Gastrocnemius medialis (tissue), 4 donors: Measurements from ENCODE around the gene GALNT18. TPM values are rescaled to one million over a fixed set of nuclear protein-coding genes. Genes with fewer than 3 reads are reported as not detected.

ENCODE experiments used
- ATAC-seq, 2 donors: fragments of 150-250 bp; one replicate each; pipeline ENCODE4 v1.9.1; 2016
- DNase-seq, 2 donors: peaks; one replicate each; pipeline ENCODE4 v3.0.0-alpha.2; 2019
- H3K27ac ChIP-seq, 4 donors: fragments of 200-600 bp; sonication (generic); 1 replicate in 1 of 4; 2 replicates in 3 of 4; pipeline ENCODE4 v1.5.1; 2016 to 2018; ENCODE audit warnings: mild to moderate bottlenecking in 2 of 4, moderate library complexity in 1 of 4
- H3K27me3 ChIP-seq, 3 donors: fragments of 200-600 bp; sonication (generic) in 2 of 3; 1 replicate in 1 of 3; 2 replicates in 2 of 3; pipeline versions ENCODE4 v1.5.1 to v1.6.0; 2016 to 2019; ENCODE audit warnings: mild to moderate bottlenecking in 1 of 3, moderate library complexity in 1 of 3
- H3K36me3 ChIP-seq, 2 donors: fragments of 200-600 bp; sonication (generic) in 1 of 2; one replicate each; pipeline ENCODE4 v1.5.1; 2017 to 2018
- H3K4me1 ChIP-seq, 2 donors: fragments of 200-600 bp; sonication (generic) in 1 of 2; one replicate each; pipeline ENCODE4 v1.5.1; 2016 to 2017; ENCODE audit warnings: mild to moderate bottlenecking in 2 of 2
- H3K4me3 ChIP-seq, 4 donors: fragments of 200-600 bp; sonication (generic) in 3 of 4; 1 replicate in 1 of 4; 2 replicates in 3 of 4; pipeline ENCODE4 v1.5.1; 2016 to 2019; ENCODE audit warnings: mild to moderate bottlenecking in 2 of 4
- H3K9me3 ChIP-seq, 3 donors: fragments of 200-600 bp; sonication (generic) in 2 of 3; 1 replicate in 1 of 3; 2 replicates in 2 of 3; pipeline ENCODE4 v1.5.1; 2016 to 2019
- POLR2A ChIP-seq, 2 donors: fragments of 450-650 bp; IDR thresholded peaks; one replicate each; pipeline ENCODE4 v1.6.1; 2017; ENCODE audit warnings: antibody characterized with exemption in 2 of 2, mild to moderate bottlenecking in 2 of 2, moderate library complexity in 2 of 2
- in situ Hi-C, 4 donors: fragments of 200-750 bp; cut with MboI; loops; one replicate each; pipeline versions ENCODE4 v1.15.0 to v1.8.0; 2017; ENCODE audit warnings: low sequenced_read_pairs in 4 of 4
- intact Hi-C: fragments of 100-400 bp; cut with DNase I; formaldehyde crosslinking; loops from one replicate; pipeline ENCODE4 v1.15.1; 2023; ENCODE audit warnings: low total_unique reads
- total RNA-seq, 4 donors: library from RNA; depleted of rRNA; stranded (reverse); fragments of >200 nt; gene quantifications; one replicate each; pipeline versions ENCODE4 v1.1.0 to v1.2.3, GENCODE V29; 2016
- TF ChIP-seq, protein P1 (sequence below), 5 experiments: fragments of 450-650 bp in 3 of 5; fragments of 200-600 bp in 2 of 5; sonication (generic) in 2 of 5; IDR thresholded peaks in 4 of 5; conservative IDR thresholded peaks in 1 of 5; 1 replicate in 4 of 5; 2 replicates in 1 of 5; pipeline ENCODE4 v1.5.1; 2016 to 2019; ENCODE audit warnings: antibody characterized with exemption in 5 of 5, mild to moderate bottlenecking in 3 of 5, moderate library complexity in 3 of 5

GALNT18 gene
- total RNA-seq, 4 donors from 2014 or later = 10.5 to 29.2 (median 11.2) TPM

GRCh38 chr11:11491589-11491988 is 130.2 kb downstream of the GALNT18 start:
- Histone ChIP-seq H3K27ac (peak overlapping the region in 1 of 4 donors; percentile 69), H3K4me3 (no peak overlapping the region), H3K36me3 (no peaks in the 10 kb centered on the region), H3K27me3 (no peaks in the 10 kb centered on the region), H3K9me3 (no peaks in the 10 kb centered on the region), H3K4me1 (peaks cover 6 to 18% of the 10 kb centered on the region in 2 donors)
- in situ Hi-C loops (no loop called here), intact Hi-C loops (no loop called here)
- peak in 1 of 2 donors; percentile 12 for ATAC-seq
- TF ChIP-seq POLR2A (IDR thresholded peaks at IDR 0.05) = no peak
- TF ChIP-seq, protein P1, sequence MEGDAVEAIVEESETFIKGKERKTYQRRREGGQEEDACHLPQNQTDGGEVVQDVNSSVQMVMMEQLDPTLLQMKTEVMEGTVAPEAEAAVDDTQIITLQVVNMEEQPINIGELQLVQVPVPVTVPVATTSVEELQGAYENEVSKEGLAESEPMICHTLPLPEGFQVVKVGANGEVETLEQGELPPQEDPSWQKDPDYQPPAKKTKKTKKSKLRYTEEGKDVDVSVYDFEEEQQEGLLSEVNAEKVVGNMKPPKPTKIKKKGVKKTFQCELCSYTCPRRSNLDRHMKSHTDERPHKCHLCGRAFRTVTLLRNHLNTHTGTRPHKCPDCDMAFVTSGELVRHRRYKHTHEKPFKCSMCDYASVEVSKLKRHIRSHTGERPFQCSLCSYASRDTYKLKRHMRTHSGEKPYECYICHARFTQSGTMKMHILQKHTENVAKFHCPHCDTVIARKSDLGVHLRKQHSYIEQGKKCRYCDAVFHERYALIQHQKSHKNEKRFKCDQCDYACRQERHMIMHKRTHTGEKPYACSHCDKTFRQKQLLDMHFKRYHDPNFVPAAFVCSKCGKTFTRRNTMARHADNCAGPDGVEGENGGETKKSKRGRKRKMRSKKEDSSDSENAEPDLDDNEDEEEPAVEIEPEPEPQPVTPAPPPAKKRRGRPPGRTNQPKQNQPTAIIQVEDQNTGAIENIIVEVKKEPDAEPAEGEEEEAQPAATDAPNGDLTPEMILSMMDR (IDR thresholded peaks at IDR 0.05 in 4 of 5, conservative IDR thresholded peaks at IDR 0.05 in 1 of 5) = no peak
- DNase-seq = no peak

DNA sequence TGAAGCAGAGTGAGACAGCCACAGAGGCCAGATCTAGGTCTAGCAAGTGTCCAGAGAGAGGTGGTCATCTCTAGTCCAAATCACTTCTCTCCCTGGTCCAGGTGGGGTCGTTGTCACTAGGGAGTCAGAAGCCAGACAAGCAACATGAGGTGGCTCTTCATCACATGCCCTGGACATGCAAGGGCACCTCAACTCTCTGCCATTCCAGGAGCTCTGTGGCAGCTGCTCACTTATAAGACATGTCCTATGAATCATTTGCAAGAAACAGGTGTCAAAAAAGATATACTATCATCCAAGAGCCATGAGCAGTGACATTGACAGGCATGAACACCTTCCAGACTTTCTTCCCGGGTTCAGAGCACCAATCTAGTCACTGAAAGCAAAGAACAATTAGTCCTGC is 130.8 kb downstream of the GALNT18 start:
- no peaks in the 10 kb centered on the region for H3K9me3 ChIP-seq
- DNase-seq (peak; percentile 24 to 47), ATAC-seq (peak; percentile 84 to 93)
- TF ChIP-seq POLR2A (IDR thresholded peaks at IDR 0.05) = no peak
- TF ChIP-seq, protein P1 (IDR thresholded peaks at IDR 0.05 in 4 of 5, conservative IDR thresholded peaks at IDR 0.05 in 1 of 5) = no peak
- in situ Hi-C loops = no loop called here
- H3K27ac ChIP-seq = peak overlapping the region in 1 of 4 donors; percentile 69
- no peak overlapping the region for H3K4me3 ChIP-seq
- peaks cover 6 to 18% of the 10 kb centered on the region in 2 donors for H3K4me1 ChIP-seq
- no peaks in the 10 kb centered on the region for H3K36me3 ChIP-seq
- intact Hi-C loops = no loop called here
- H3K27me3 ChIP-seq = no peaks in the 10 kb centered on the region

GRCh38 chr11:11486423-11486822 is 135.4 kb downstream of the GALNT18 start:
- DNase-seq (no peak), ATAC-seq (no peak)
- Histone ChIP-seq H3K27me3 (no peaks in the 10 kb centered on the region), H3K4me1 (peaks cover 6 to 13% of the 10 kb centered on the region in 2 donors), H3K4me3 (no peak overlapping the region), H3K36me3 (no peaks in the 10 kb centered on the region), H3K27ac (no peak overlapping the region), H3K9me3 (no peaks in the 10 kb centered on the region)
- intact Hi-C loops = no loop called here
- in situ Hi-C loops = no loop called here
- TF ChIP-seq POLR2A (IDR thresholded peaks at IDR 0.05) = no peak
- TF ChIP-seq, protein P1 (IDR thresholded peaks at IDR 0.05 in 4 of 5, conservative IDR thresholded peaks at IDR 0.05 in 1 of 5) = no peak

- H3K9me3 ChIP-seq = no peaks in the 10 kb centered on the region
- DNase-seq = no peak
- no peaks in the 10 kb centered on the region for H3K27me3 ChIP-seq
- intact Hi-C loops (no loop called here), in situ Hi-C loops (no loop called here)
- no peak overlapping the region for H3K4me3 ChIP-seq
- no peaks in the 10 kb centered on the region for H3K36me3 ChIP-seq
- no peak for TF ChIP-seq POLR2A (IDR thresholded peaks at IDR 0.05)
- TF ChIP-seq, protein P1 (IDR thresholded peaks at IDR 0.05 in 4 of 5, conservative IDR thresholded peaks at IDR 0.05 in 1 of 5) = no peak
- peaks cover 6 to 9% of the 10 kb centered on the region in 2 donors for H3K4me1 ChIP-seq
- no peak for ATAC-seq
- H3K27ac ChIP-seq = no peak overlapping the region
These were observed 135.8 kb downstream of the GALNT18 start for GRCh38 chr11:11486002-11486401.

GRCh38 chr11:11483627-11484026 is 138.2 kb downstream of the GALNT18 start:
- in situ Hi-C loops = no loop called here
- Histone ChIP-seq H3K27ac (no peak overlapping the region), H3K9me3 (no peaks in the 10 kb centered on the region), H3K36me3 (no peaks in the 10 kb centered on the region), H3K27me3 (no peaks in the 10 kb centered on the region), H3K4me3 (no peak overlapping the region), H3K4me1 (no peaks in the 10 kb centered on the region)
- ATAC-seq (no peak), DNase-seq (no peak)
- TF ChIP-seq POLR2A (IDR thresholded peaks at IDR 0.05) = no peak
- TF ChIP-seq, protein P1 (IDR thresholded peaks at IDR 0.05 in 4 of 5, conservative IDR thresholded peaks at IDR 0.05 in 1 of 5) = no peak
- intact Hi-C loops = no loop called here
